PC-9 (cell line): ENCODE measurements around the gene OPN1LW.
"Not testable (repeated sequence)": the region's sequence is repeated elsewhere in the genome, so short reads cannot be mapped to it uniquely, and the experiment has no call there.

Source experiments
- CTCF ChIP-seq: fragments of 200-600 bp; sonication (generic); conservative IDR thresholded peaks from 2 replicates; pipeline ENCODE4 v1.6.1; 2017; ENCODE audit warnings: mixed run types, antibody characterized with exemption, mild to moderate bottlenecking, moderate library complexity
- EZH2 ChIP-seq: fragments of 200-600 bp; sonication (generic); IDR thresholded peaks from 2 replicates; pipeline ENCODE4 v1.8.0; 2017; ENCODE audit warnings: antibody characterized with exemption, low read depth

DNA sequence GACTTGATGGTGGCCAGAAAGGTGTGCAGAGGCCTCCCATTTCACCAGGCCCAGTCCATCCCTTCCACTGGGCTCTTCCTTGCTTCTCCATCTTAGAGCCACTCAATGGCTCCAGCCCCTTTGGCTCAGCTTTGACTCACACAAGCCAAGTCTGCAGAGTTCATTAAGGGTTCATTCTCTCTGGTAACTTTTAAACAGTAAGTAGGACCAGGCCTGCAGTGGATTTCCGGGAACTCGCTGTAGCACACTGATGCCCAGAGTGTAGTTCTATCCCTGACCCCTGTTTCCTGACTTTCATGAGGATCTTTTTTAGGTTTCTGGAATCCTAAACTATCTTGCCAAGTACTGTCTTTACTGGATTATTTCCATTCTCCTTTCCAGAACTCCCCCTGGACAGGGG is 13.2 kb downstream of the OPN1LW start:
- TF ChIP-seq CTCF, EZH2: not testable (repeated sequence)
